ENCODE data around the gene CNDP1.
"Not testable (repeated sequence)": the region's sequence is repeated elsewhere in the genome, so short reads cannot be mapped to it uniquely, and the experiment has no call there.

The CNDP1 gene

GRCh38 chr18:74534150-74534969 is at the start of gene CNDP1:
CNDP1 (plus strand) TSS chr18:74534500; CDS start chr18:74534668, 168 bp downstream.
- DNase-seq (ENCODE audit: low read depth), result no peak

- no peak for DNase-seq (ENCODE audit: low read depth)
Observed at GRCh38 chr18:74486119-74486849, 48.0 kb upstream of the CNDP1 start.

GRCh38 chr18:74488354-74488753 is 45.9 kb upstream of the CNDP1 start:
- no peak for DNase-seq (ENCODE audit: low read depth)

GRCh38 chr18:74488864-74489263 is 45.4 kb upstream of the CNDP1 start:
- no peak for DNase-seq (ENCODE audit: low read depth)

GRCh38 chr18:74489676-74490075 is 44.6 kb upstream of the CNDP1 start:
- no peak for DNase-seq (ENCODE audit: low read depth)

GRCh38 chr18:74492259-74492658 is 42.0 kb upstream of the CNDP1 start:
- DNase-seq (ENCODE audit: low read depth), result no peak

- no peak for DNase-seq (ENCODE audit: low read depth)
Observed at GRCh38 chr18:74493689-74494088, 40.6 kb upstream of the CNDP1 start.

GRCh38 chr18:74494514-74494913 is 39.8 kb upstream of the CNDP1 start:
- DNase-seq (ENCODE audit: low read depth), result no peak

GRCh38 chr18:74495581-74496507 is 38.5 kb upstream of the CNDP1 start, which contains the start of gene CNDP2:
CNDP2 (plus strand) TSS chr18:74496363; CDS start chr18:74499974, 3,611 bp downstream.
- DNase-seq (ENCODE audit: low read depth), result peak; percentile 90

- DNase-seq (ENCODE audit: low read depth), result peak; percentile 18
Observed at GRCh38 chr18:74496508-74497323, 37.6 kb upstream of the CNDP1 start.

- no peak for DNase-seq (ENCODE audit: low read depth)
Observed at GRCh38 chr18:74497324-74497676, 37.0 kb upstream of the CNDP1 start.

- no peak for DNase-seq (ENCODE audit: low read depth)
Observed at GRCh38 chr18:74497778-74498177, 36.5 kb upstream of the CNDP1 start.

- DNase-seq (ENCODE audit: low read depth), result peak; percentile 36
Observed at GRCh38 chr18:74498712-74499627, 35.3 kb upstream of the CNDP1 start.

GRCh38 chr18:74499633-74500032 is 34.7 kb upstream of the CNDP1 start:
- DNase-seq (ENCODE audit: low read depth), result peak; percentile 52

- DNase-seq (ENCODE audit: low read depth), result no peak
Observed at GRCh38 chr18:74500372-74500771, 33.9 kb upstream of the CNDP1 start.

GRCh38 chr18:74500774-74501173 is 33.5 kb upstream of the CNDP1 start:
- DNase-seq (ENCODE audit: low read depth), result not testable (repeated sequence)

GRCh38 chr18:74501386-74501785 is 32.9 kb upstream of the CNDP1 start:
- no peak for DNase-seq (ENCODE audit: low read depth)

GRCh38 chr18:74503137-74503536 is 31.2 kb upstream of the CNDP1 start:
- DNase-seq (ENCODE audit: low read depth), result no peak

GRCh38 chr18:74505776-74506175 is 28.5 kb upstream of the CNDP1 start:
- DNase-seq (ENCODE audit: low read depth), result no peak

- no peak for DNase-seq (ENCODE audit: low read depth)
Observed at GRCh38 chr18:74506448-74507084, 27.7 kb upstream of the CNDP1 start.

All from CMK (cell line).